HepG2 (cell line): ENCODE results near the gene CPSF7.

Source experiments
- ETS1 ChIP-seq: sonication (generic); formaldehyde crosslinking; IDR thresholded peaks from 2 replicates; pipeline ENCODE4 v1.4.0; 2020; ENCODE audit warnings: missing genetic modification reagents
- GTF3A ChIP-seq: sonication (generic); formaldehyde crosslinking; conservative IDR thresholded peaks from 2 replicates; pipeline ENCODE4 v1.4.0; 2020; ENCODE audit warnings: mild to moderate bottlenecking, missing genetic modification reagents
- ONECUT2 ChIP-seq: sonication (generic); formaldehyde crosslinking; IDR thresholded peaks from 2 replicates; pipeline ENCODE4 v1.4.0; 2020; ENCODE audit warnings: missing genetic modification reagents
- SRF ChIP-seq: IDR thresholded peaks from 2 replicates; pipeline ENCODE4 v1.6.1; 2011; ENCODE audit warnings: mild to moderate bottlenecking, low read depth, low read length, moderate library complexity
- ZNF224 ChIP-seq: sonication (generic); formaldehyde crosslinking; IDR thresholded peaks from 2 replicates; pipeline ENCODE4 v1.5.0; 2020; ENCODE audit warnings: mild to moderate bottlenecking, missing genetic modification reagents
- ZNF780A ChIP-seq: sonication (generic); formaldehyde crosslinking; IDR thresholded peaks from 2 replicates; pipeline ENCODE4 v1.8.0; 2022; ENCODE audit warnings: mild to moderate bottlenecking, missing genetic modification reagents, moderate library complexity

GRCh38 chr11:61406991-61407728 lies 22.6 kb downstream of the CPSF7 start:
- TF ChIP-seq ZNF780A (no peak), GTF3A (CRISPR knock-in tag) (no peak), ETS1 (no peak), ZNF224 (CRISPR knock-in tag) (no peak), ONECUT2 (CRISPR knock-in tag) (no peak), SRF (no peak)
